ENCODE results near the gene RYR2. TPM values are rescaled to one million over a fixed set of nuclear protein-coding genes. Genes with fewer than 3 reads are reported as not detected.

RYR2 gene
- polyA plus RNA-seq, 1 of the 3 experiments (the other 2 are of a cell fraction): under 0.01 TPM

GRCh38 chr1:237772009-237772408 lies 730.0 kb downstream of the RYR2 start:
- ChIA-PET CTCF (interaction anchor here (1.5 kb wide), 1 partner anchor 95 kb away, joined by 4 read pairs; no protein-coding TSS in a partner anchor), POLR2A (no interaction called here)
- Histone ChIP-seq H3K4me3 (ENCODE audit: low read depth in 2 of 2, low read length in 1 of 2) (no peak overlapping the region), H3K36me3 (replicated peaks in 1 of 2; ENCODE audit: control insufficient read depth in 1 of 2, insufficient read depth in 2 of 2, low read length in 1 of 2) (no peaks in the 10 kb centered on the region), H3K9me3 (no peaks in the 10 kb centered on the region), H3K27ac (ENCODE audit: low read depth in 2 of 2, low read length in 1 of 2) (no peak overlapping the region), H3K4me1 (ENCODE audit: control insufficient read depth in 1 of 2, insufficient read depth in 2 of 2, low read depth in 1 of 2, low read length in 1 of 2) (peaks cover 0 to 4% of the 10 kb centered on the region in 2 experiments; a peak in 2 of 4 replicates), H3K9ac (no peak overlapping the region), H4K20me1 (ENCODE audit: insufficient read depth) (no peaks in the 10 kb centered on the region), H3K4me2 (no peak overlapping the region), H3K9me2 (no peaks in the 10 kb centered on the region), H3F3A (replicated peaks; ENCODE audit: insufficient read depth) (no peaks in the 10 kb centered on the region), H3K79me2 (ENCODE audit: insufficient read depth) (no peaks in the 10 kb centered on the region), H3K27me3 (ENCODE audit: insufficient read depth) (no peaks in the 10 kb centered on the region), H2AFZ (ENCODE audit: low read depth) (no peak overlapping the region)
- TF ChIP-seq GATA2 (CRISPR knock-in tag; IDR thresholded peaks at IDR 0.05): no peak
- no peak for TF ChIP-seq RAD21 (IDR thresholded peaks at IDR 0.05; ENCODE audit: low read length)
- no peak for TF ChIP-seq POLR2AphosphoS5 (IDR thresholded peaks at IDR 0.05; ENCODE audit: low read depth, low read length)
- TF ChIP-seq, protein P1, sequence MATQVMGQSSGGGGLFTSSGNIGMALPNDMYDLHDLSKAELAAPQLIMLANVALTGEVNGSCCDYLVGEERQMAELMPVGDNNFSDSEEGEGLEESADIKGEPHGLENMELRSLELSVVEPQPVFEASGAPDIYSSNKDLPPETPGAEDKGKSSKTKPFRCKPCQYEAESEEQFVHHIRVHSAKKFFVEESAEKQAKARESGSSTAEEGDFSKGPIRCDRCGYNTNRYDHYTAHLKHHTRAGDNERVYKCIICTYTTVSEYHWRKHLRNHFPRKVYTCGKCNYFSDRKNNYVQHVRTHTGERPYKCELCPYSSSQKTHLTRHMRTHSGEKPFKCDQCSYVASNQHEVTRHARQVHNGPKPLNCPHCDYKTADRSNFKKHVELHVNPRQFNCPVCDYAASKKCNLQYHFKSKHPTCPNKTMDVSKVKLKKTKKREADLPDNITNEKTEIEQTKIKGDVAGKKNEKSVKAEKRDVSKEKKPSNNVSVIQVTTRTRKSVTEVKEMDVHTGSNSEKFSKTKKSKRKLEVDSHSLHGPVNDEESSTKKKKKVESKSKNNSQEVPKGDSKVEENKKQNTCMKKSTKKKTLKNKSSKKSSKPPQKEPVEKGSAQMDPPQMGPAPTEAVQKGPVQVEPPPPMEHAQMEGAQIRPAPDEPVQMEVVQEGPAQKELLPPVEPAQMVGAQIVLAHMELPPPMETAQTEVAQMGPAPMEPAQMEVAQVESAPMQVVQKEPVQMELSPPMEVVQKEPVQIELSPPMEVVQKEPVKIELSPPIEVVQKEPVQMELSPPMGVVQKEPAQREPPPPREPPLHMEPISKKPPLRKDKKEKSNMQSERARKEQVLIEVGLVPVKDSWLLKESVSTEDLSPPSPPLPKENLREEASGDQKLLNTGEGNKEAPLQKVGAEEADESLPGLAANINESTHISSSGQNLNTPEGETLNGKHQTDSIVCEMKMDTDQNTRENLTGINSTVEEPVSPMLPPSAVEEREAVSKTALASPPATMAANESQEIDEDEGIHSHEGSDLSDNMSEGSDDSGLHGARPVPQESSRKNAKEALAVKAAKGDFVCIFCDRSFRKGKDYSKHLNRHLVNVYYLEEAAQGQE (IDR thresholded peaks at IDR 0.05; ENCODE audit: low read depth, low read length): no peak
- no peak for TF ChIP-seq RXRA (IDR thresholded peaks at IDR 0.05; ENCODE audit: borderline replicate concordance, low read depth)
- no peak for TF ChIP-seq TEAD4 (IDR thresholded peaks at IDR 0.05; ENCODE audit: borderline replicate concordance, insufficient read depth)
- no peak for TF ChIP-seq MXI1 (IDR thresholded peaks at IDR 0.05; ENCODE audit: low read depth, low read length)
- no peak for TF ChIP-seq MAX (IDR thresholded peaks at IDR 0.05; ENCODE audit: low read depth)
- WGBS (ENCODE audit: low lambda C conversion rate): 27% methylated on average over 3 of the region's 3 CpGs
- DNase-seq: no peak

GRCh38 chr1:237774246-237774645 lies 732.3 kb downstream of the RYR2 start:
- no peak overlapping the region for H3K27ac ChIP-seq (ENCODE audit: low read depth in 2 of 2, low read length in 1 of 2)
- CTCF ChIA-PET: interaction anchor here (1.0 to 1.1 kb wide), 2 partner anchors 25 to 84 kb away, joined by 3 to 4 read pairs; no protein-coding TSS in a partner anchor
- no peaks in the 10 kb centered on the region for H3K79me2 ChIP-seq (ENCODE audit: insufficient read depth)
- H3K4me2 ChIP-seq: no peak overlapping the region
- H3K9me2 ChIP-seq: no peaks in the 10 kb centered on the region
- no peak overlapping the region for H3K9ac ChIP-seq
- no peak for DNase-seq
- WGBS (ENCODE audit: low lambda C conversion rate): 56% methylated on average over 4 of the region's 4 CpGs
- no peak overlapping the region for H3K4me3 ChIP-seq (ENCODE audit: low read depth in 2 of 2, low read length in 1 of 2)
- POLR2A ChIA-PET: no interaction called here
- H3K27me3 ChIP-seq (ENCODE audit: insufficient read depth): no peaks in the 10 kb centered on the region
- no peaks in the 10 kb centered on the region for H3K36me3 ChIP-seq (replicated peaks in 1 of 2; ENCODE audit: control insufficient read depth in 1 of 2, insufficient read depth in 2 of 2, low read length in 1 of 2)
- no peaks in the 10 kb centered on the region for H3K9me3 ChIP-seq
- H3F3A ChIP-seq (replicated peaks; ENCODE audit: insufficient read depth): no peaks in the 10 kb centered on the region
- no peak overlapping the region for H2AFZ ChIP-seq (ENCODE audit: low read depth)
- H3K4me1 ChIP-seq (ENCODE audit: control insufficient read depth in 1 of 2, insufficient read depth in 2 of 2, low read depth in 1 of 2, low read length in 1 of 2): peaks cover 0 to 4% of the 10 kb centered on the region in 2 experiments; a peak in 2 of 4 replicates
- no peaks in the 10 kb centered on the region for H4K20me1 ChIP-seq (ENCODE audit: insufficient read depth)
- TF ChIP-seq MXI1 (IDR thresholded peaks at IDR 0.05; ENCODE audit: low read depth, low read length): no peak
- TF ChIP-seq YY1 (IDR thresholded peaks at IDR 0.05; ENCODE audit: low read depth): no peak
- TF ChIP-seq, protein P1 (IDR thresholded peaks at IDR 0.05; ENCODE audit: low read depth, low read length): no peak
- TF ChIP-seq RCOR1 (IDR thresholded peaks at IDR 0.05; ENCODE audit: low read length): no peak
- TF ChIP-seq PBX3 (IDR thresholded peaks at IDR 0.05): no peak
- no peak for TF ChIP-seq MEF2A (IDR thresholded peaks at IDR 0.05; ENCODE audit: borderline replicate concordance, low read depth)
- no peak for TF ChIP-seq CTCF (IDR thresholded peaks at IDR 0.05)
- TF ChIP-seq GABPA (IDR thresholded peaks at IDR 0.05; ENCODE audit: low read depth): no peak
- no peak for TF ChIP-seq JUND (IDR thresholded peaks at IDR 0.05)
- no peak for TF ChIP-seq NFIC (IDR thresholded peaks at IDR 0.05; ENCODE audit: borderline replicate concordance)
- TF ChIP-seq ELF1 (IDR thresholded peaks at IDR 0.05): no peak
- no peak for TF ChIP-seq RAD21 (IDR thresholded peaks at IDR 0.05; ENCODE audit: low read length)
- no peak for TF ChIP-seq POLR2AphosphoS5 (IDR thresholded peaks at IDR 0.05; ENCODE audit: low read depth, low read length)
- no peak for TF ChIP-seq FOXM1 (IDR thresholded peaks at IDR 0.05; ENCODE audit: low read depth)

All from SK-N-SH (cell line).